ENCODE measurements around the gene RRP15.

DNA sequence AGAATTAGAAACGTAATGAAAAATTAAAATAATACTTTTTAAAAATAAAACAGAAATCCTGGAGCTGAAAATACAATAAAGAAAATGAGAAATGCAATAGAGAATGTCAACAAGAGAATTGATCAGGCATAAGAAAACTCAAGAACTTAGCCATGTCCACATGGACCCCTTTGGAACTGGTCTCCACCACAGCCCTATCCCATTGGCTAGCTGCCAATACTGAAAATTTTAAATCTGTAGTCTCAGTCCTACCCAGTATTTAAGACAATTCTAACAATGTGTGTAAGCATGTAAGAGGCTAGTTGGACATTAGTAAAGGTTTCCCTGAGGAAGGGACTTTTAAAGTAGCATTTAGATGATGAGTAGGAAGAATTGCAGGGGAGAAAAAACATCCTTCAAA, 25.8 kb upstream of the RRP15 start:
- TF ChIP-seq, protein P1, sequence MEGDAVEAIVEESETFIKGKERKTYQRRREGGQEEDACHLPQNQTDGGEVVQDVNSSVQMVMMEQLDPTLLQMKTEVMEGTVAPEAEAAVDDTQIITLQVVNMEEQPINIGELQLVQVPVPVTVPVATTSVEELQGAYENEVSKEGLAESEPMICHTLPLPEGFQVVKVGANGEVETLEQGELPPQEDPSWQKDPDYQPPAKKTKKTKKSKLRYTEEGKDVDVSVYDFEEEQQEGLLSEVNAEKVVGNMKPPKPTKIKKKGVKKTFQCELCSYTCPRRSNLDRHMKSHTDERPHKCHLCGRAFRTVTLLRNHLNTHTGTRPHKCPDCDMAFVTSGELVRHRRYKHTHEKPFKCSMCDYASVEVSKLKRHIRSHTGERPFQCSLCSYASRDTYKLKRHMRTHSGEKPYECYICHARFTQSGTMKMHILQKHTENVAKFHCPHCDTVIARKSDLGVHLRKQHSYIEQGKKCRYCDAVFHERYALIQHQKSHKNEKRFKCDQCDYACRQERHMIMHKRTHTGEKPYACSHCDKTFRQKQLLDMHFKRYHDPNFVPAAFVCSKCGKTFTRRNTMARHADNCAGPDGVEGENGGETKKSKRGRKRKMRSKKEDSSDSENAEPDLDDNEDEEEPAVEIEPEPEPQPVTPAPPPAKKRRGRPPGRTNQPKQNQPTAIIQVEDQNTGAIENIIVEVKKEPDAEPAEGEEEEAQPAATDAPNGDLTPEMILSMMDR (IDR thresholded peaks at IDR 0.05; ENCODE audit: insufficient read depth, low read depth, low read length), result no peak
- TF ChIP-seq EZH2 (IDR thresholded peaks at IDR 0.05; ENCODE audit: insufficient read depth, low read length), result no peak
